ES-I3 (cell line): Measurements from ENCODE around the gene GALNT11.

ENCODE experiments used
- H3K36me3 ChIP-seq: 2 replicates; pipeline ENCODE4 v1.6.1; 2013; ENCODE audit warnings: mild to moderate bottlenecking, low read length, control low read depth, moderate library complexity; ENCODE audit not compliant: insufficient read depth
- H3K4me1 ChIP-seq: 2 replicates; pipeline ENCODE4 v1.6.1; 2013; ENCODE audit warnings: mild to moderate bottlenecking, control low read depth, low read length; ENCODE audit not compliant: insufficient read depth
- H3K9ac ChIP-seq: 2 replicates; pipeline ENCODE4 v1.6.1; 2013; ENCODE audit warnings: low read depth, mild to moderate bottlenecking, low read length, moderate library complexity
- H3K9me3 ChIP-seq: 2 replicates; pipeline ENCODE4 v1.6.1; 2013; ENCODE audit warnings: mild to moderate bottlenecking, low read length, moderate library complexity; ENCODE audit not compliant: control insufficient read depth, insufficient read depth

Gene GALNT11

GRCh38 chr7:152103691-152104090 is 78.2 kb downstream of the GALNT11 start:
- no peaks in the 10 kb centered on the region for H3K4me1 ChIP-seq
- no peaks in the 10 kb centered on the region for H3K9me3 ChIP-seq
- no peak overlapping the region for H3K9ac ChIP-seq
- peaks cover 2% of the 10 kb centered on the region; the same call in 1 of the 2 replicates for H3K36me3 ChIP-seq

- Histone ChIP-seq H3K9me3 (no peaks in the 10 kb centered on the region), H3K9ac (no peak overlapping the region), H3K4me1 (no peaks in the 10 kb centered on the region), H3K36me3 (peaks cover 2% of the 10 kb centered on the region; the same call in 1 of the 2 replicates)
Measured at GRCh38 chr7:152105205-152105604, 79.7 kb downstream of the GALNT11 start.

- H3K4me1 ChIP-seq = no peaks in the 10 kb centered on the region
- H3K9ac ChIP-seq = no peak overlapping the region
- H3K9me3 ChIP-seq = no peaks in the 10 kb centered on the region
- peaks cover 2% of the 10 kb centered on the region; the same call in 1 of the 2 replicates for H3K36me3 ChIP-seq
Measured at GRCh38 chr7:152106990-152107389, 81.5 kb downstream of the GALNT11 start.

GRCh38 chr7:152107945-152108344 is 82.5 kb downstream of the GALNT11 start:
- Histone ChIP-seq H3K4me1 (no peaks in the 10 kb centered on the region), H3K9ac (no peak overlapping the region), H3K9me3 (no peaks in the 10 kb centered on the region), H3K36me3 (peaks cover 2% of the 10 kb centered on the region; the same call in 1 of the 2 replicates)

GRCh38 chr7:152108359-152108758 is 82.9 kb downstream of the GALNT11 start:
- Histone ChIP-seq H3K4me1 (no peaks in the 10 kb centered on the region), H3K9me3 (no peaks in the 10 kb centered on the region), H3K9ac (no peak overlapping the region), H3K36me3 (peaks cover 5% of the 10 kb centered on the region)

GRCh38 chr7:152112829-152113228 is 87.4 kb downstream of the GALNT11 start:
- Histone ChIP-seq H3K4me1 (no peaks in the 10 kb centered on the region), H3K9ac (no peak overlapping the region), H3K36me3 (peaks cover 14% of the 10 kb centered on the region)

GRCh38 chr7:152115021-152115718 is 89.7 kb downstream of the GALNT11 start:
- Histone ChIP-seq H3K9ac (no peak overlapping the region), H3K4me1 (no peaks in the 10 kb centered on the region), H3K36me3 (peaks cover 20% of the 10 kb centered on the region), H3K9me3 (no peaks in the 10 kb centered on the region)

More at GRCh38 chr7:152112829-152113228, 87.4 kb downstream of the GALNT11 start:
- H3K9me3 ChIP-seq = no peaks in the 10 kb centered on the region

GRCh38 chr7:152117356-152117755 is 91.9 kb downstream of the GALNT11 start:
- Histone ChIP-seq H3K9me3 (no peaks in the 10 kb centered on the region), H3K9ac (no peak overlapping the region), H3K36me3 (peaks cover 23% of the 10 kb centered on the region), H3K4me1 (no peaks in the 10 kb centered on the region)

GRCh38 chr7:152120210-152120609 is 94.7 kb downstream of the GALNT11 start:
- peaks cover 23% of the 10 kb centered on the region for H3K36me3 ChIP-seq
- no peaks in the 10 kb centered on the region; the same call in 1 of the 2 replicates for H3K9me3 ChIP-seq
- no peak overlapping the region for H3K9ac ChIP-seq
- no peaks in the 10 kb centered on the region for H3K4me1 ChIP-seq

- H3K9me3 ChIP-seq = no peaks in the 10 kb centered on the region; the same call in 1 of the 2 replicates
- peaks cover 23% of the 10 kb centered on the region for H3K36me3 ChIP-seq
- H3K4me1 ChIP-seq = no peaks in the 10 kb centered on the region
- no peak overlapping the region for H3K9ac ChIP-seq
Measured at GRCh38 chr7:152120776-152121175, 95.3 kb downstream of the GALNT11 start.

- Histone ChIP-seq H3K9me3 (no peaks in the 10 kb centered on the region; the same call in 1 of the 2 replicates), H3K9ac (no peak overlapping the region), H3K36me3 (peaks cover 23% of the 10 kb centered on the region), H3K4me1 (no peaks in the 10 kb centered on the region)
Measured at GRCh38 chr7:152121432-152121831, 96.0 kb downstream of the GALNT11 start.

- no peaks in the 10 kb centered on the region for H3K4me1 ChIP-seq
- peaks cover 21% of the 10 kb centered on the region for H3K36me3 ChIP-seq
- peaks cover 6% of the 10 kb centered on the region for H3K9me3 ChIP-seq
- no peak overlapping the region for H3K9ac ChIP-seq
Measured at GRCh38 chr7:152122540-152122939, 97.1 kb downstream of the GALNT11 start.

GRCh38 chr7:152126741-152127140 is 101.3 kb downstream of the GALNT11 start:
- Histone ChIP-seq H3K36me3 (peaks cover 15% of the 10 kb centered on the region), H3K9me3 (peaks cover 6% of the 10 kb centered on the region), H3K9ac (no peak overlapping the region), H3K4me1 (no peaks in the 10 kb centered on the region)

GRCh38 chr7:152127229-152127628 is 101.8 kb downstream of the GALNT11 start:
- Histone ChIP-seq H3K9me3 (peaks cover 6% of the 10 kb centered on the region), H3K36me3 (peaks cover 17% of the 10 kb centered on the region), H3K4me1 (no peaks in the 10 kb centered on the region)

GRCh38 chr7:152128252-152128651 is 102.8 kb downstream of the GALNT11 start:
- H3K4me1 ChIP-seq = no peaks in the 10 kb centered on the region
- peaks cover 6% of the 10 kb centered on the region for H3K9me3 ChIP-seq
- peaks cover 20% of the 10 kb centered on the region for H3K36me3 ChIP-seq
- no peak overlapping the region for H3K9ac ChIP-seq

More at GRCh38 chr7:152127229-152127628, 101.8 kb downstream of the GALNT11 start:
- H3K9ac ChIP-seq = no peak overlapping the region
